GM19463 (cell line): Measurements from ENCODE around the gene TMPRSS11B.
A peak's percentile ranks its signal among the peaks of the same experiment; 100 is the strongest.
"Not testable (repeated sequence)": the region's sequence is repeated elsewhere in the genome, so short reads cannot be mapped to it uniquely, and the experiment has no call there.

Experiments
- ATAC-seq: cut with Tn5 transposase; IDR thresholded peaks from one replicate; pipeline ENCODE4 v1.9.1; 2021; ENCODE audit warnings: mild to moderate bottlenecking, moderate library complexity; ENCODE audit not compliant: unreplicated experiment

TMPRSS11B gene

GRCh38 chr4:68245594-68245993 is at the start of gene TMPRSS11B:
Gene TMPRSS11B, minus strand, starts transcription at chr4:68245694. Its CDS starts 136 bp downstream, at chr4:68245558.
- ATAC-seq: no peak

GRCh38 chr4:68291256-68291655 is 45.8 kb upstream of the TMPRSS11B start:
- ATAC-seq: no peak

- peak; percentile 50 for ATAC-seq
Measured at GRCh38 chr4:68288393-68288740, 42.9 kb upstream of the TMPRSS11B start.

GRCh38 chr4:68287704-68288392 is 42.4 kb upstream of the TMPRSS11B start:
- ATAC-seq: peak; percentile 40

GRCh38 chr4:68283714-68284113 is 38.2 kb upstream of the TMPRSS11B start:
- ATAC-seq: no peak

GRCh38 chr4:68283095-68283494 is 37.6 kb upstream of the TMPRSS11B start:
- ATAC-seq: no peak

GRCh38 chr4:68281796-68282740 is 36.6 kb upstream of the TMPRSS11B start:
- not testable (repeated sequence) for ATAC-seq

- ATAC-seq: no peak
Measured at GRCh38 chr4:68278029-68278428, 32.5 kb upstream of the TMPRSS11B start.

GRCh38 chr4:68277627-68278026 is 32.1 kb upstream of the TMPRSS11B start:
- ATAC-seq: no peak

GRCh38 chr4:68272860-68273259 is 27.4 kb upstream of the TMPRSS11B start:
- ATAC-seq: peak; percentile 46

- peak; percentile 71 for ATAC-seq
Measured at GRCh38 chr4:68272380-68272779, 26.9 kb upstream of the TMPRSS11B start.

GRCh38 chr4:68271851-68272357 is 26.4 kb upstream of the TMPRSS11B start:
- peak; percentile 51 for ATAC-seq

GRCh38 chr4:68267433-68267944 is 22.0 kb upstream of the TMPRSS11B start:
- ATAC-seq: no peak

- ATAC-seq: no peak
Measured at GRCh38 chr4:68264875-68265565, 19.5 kb upstream of the TMPRSS11B start.

- ATAC-seq: no peak
Measured at GRCh38 chr4:68259191-68259590, 13.7 kb upstream of the TMPRSS11B start.

GRCh38 chr4:68257719-68258118 is 12.2 kb upstream of the TMPRSS11B start:
- no peak for ATAC-seq

GRCh38 chr4:68256284-68256683 is 10.8 kb upstream of the TMPRSS11B start:
- no peak for ATAC-seq

- no peak for ATAC-seq
Measured at GRCh38 chr4:68250151-68250930, 4.8 kb upstream of the TMPRSS11B start.

- ATAC-seq: peak; percentile 89
Measured at GRCh38 chr4:68249434-68249833, 3.9 kb upstream of the TMPRSS11B start.

GRCh38 chr4:68240620-68241019 is 4.9 kb downstream of the TMPRSS11B start:
- no peak for ATAC-seq
